ENCODE measurements around the gene AADACL3.
"Not testable (repeated sequence)": the region's sequence is repeated elsewhere in the genome, so short reads cannot be mapped to it uniquely, and the experiment has no call there.

Gene AADACL3

DNA sequence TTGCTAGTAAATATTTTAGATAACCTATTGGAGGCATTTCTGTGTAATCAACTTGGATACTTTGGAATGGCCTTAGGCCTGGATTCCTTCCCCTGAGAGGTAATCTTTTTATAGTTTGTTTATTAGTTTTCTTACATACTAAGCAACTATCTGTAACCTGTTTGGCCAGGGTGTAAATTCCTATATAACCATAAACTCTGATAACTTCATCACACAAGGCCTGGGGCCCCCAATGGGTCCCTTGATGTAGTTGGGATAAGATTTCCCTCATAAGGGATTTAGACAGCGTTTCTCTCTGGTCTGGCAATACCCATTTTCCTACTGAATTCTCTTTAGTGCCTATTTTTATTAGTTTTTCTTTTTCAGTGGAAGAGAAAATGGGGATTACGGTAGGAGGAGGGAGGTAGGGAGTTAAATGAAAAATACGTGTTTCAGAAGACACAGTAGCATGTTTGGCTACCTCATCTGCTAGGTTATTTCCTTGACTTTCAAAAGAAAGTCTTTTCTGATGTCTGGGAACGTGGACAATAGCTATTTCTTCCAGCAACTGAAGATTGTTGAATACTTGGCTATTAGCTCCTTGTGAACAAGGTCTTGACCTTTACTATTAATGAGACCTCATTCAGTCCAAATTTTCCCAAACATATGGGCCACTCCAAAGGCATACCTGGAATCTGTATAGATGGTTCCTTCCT, 7.4 kb upstream of the AADACL3 start:
- no peak for DNase-seq (ENCODE audit: insufficient read length, low spot score)
- FAIRE-seq = no peak
- TF ChIP-seq, protein P1, sequence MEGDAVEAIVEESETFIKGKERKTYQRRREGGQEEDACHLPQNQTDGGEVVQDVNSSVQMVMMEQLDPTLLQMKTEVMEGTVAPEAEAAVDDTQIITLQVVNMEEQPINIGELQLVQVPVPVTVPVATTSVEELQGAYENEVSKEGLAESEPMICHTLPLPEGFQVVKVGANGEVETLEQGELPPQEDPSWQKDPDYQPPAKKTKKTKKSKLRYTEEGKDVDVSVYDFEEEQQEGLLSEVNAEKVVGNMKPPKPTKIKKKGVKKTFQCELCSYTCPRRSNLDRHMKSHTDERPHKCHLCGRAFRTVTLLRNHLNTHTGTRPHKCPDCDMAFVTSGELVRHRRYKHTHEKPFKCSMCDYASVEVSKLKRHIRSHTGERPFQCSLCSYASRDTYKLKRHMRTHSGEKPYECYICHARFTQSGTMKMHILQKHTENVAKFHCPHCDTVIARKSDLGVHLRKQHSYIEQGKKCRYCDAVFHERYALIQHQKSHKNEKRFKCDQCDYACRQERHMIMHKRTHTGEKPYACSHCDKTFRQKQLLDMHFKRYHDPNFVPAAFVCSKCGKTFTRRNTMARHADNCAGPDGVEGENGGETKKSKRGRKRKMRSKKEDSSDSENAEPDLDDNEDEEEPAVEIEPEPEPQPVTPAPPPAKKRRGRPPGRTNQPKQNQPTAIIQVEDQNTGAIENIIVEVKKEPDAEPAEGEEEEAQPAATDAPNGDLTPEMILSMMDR (IDR thresholded peaks at IDR 0.05; ENCODE audit: insufficient read depth, missing control alignments) = no peak

DNA sequence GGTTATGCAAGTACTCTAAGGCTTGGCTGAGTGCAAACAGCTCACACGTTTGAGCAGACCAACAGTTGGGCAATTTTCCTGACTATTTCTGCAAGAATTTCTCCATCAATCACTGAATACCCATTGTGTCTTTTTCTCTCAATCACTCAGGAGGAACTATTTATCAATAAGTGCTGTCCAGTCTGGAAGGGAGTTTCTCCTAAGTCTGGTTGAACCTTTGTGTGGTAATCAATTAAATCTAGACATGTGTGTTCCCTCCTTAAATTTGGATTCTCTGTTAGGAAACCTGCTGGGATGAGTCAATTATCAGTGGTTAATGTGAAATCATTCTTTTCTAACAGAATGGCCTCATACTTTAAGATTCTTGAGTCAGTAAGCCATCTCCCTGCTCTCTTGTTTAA, 6.8 kb upstream of the AADACL3 start:
- no peak for DNase-seq (ENCODE audit: insufficient read length, low spot score)
- TF ChIP-seq, protein P1 (IDR thresholded peaks at IDR 0.05; ENCODE audit: insufficient read depth, missing control alignments) = no peak

DNA sequence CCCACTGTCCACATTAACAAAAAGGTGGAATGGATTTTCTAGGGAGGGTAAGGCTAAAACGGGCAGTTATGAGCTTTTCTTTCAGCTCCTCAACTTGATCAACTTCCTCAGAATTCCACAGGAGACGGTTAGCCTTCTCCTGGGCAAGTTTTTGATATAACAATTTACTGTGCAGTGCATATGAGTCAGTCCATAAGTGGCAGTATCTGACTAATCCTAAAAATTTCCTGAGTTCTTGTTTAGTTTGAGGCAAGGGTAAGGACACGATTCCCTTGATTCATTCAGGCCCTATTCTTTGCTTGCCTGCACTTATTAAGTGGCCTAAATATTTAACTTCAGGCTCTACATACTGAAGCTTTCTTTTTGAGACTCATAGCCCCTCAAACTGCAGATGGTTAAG, 6.2 kb upstream of the AADACL3 start:
- TF ChIP-seq, protein P1 (IDR thresholded peaks at IDR 0.05; ENCODE audit: insufficient read depth, missing control alignments) = no peak
- FAIRE-seq (no peak), DNase-seq (ENCODE audit: insufficient read length, low spot score) (no peak)

More for the DNA sequence above, 6.8 kb upstream of the AADACL3 start:
- no peak for FAIRE-seq

DNA sequence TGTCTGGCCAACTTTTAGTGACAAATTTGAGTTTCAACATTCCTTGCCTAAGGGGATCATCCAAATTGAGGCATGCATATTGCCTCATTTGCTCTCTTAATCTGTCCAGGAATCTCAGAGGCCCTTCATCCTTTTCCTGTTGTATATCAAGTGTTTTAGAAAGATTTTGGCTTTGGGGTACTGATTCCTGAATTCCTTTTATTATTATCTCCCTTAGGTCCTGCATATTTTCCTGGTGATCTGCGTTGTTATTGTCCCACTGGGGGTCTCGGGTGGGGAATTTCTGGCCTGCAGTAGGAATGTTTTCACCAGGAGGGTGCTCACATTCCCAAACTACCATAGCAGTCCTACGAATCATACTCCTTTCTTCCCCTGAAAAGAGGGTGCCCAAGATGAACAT, 4.4 kb upstream of the AADACL3 start:
- TF ChIP-seq, protein P1 (IDR thresholded peaks at IDR 0.05; ENCODE audit: insufficient read depth, missing control alignments) = no peak
- FAIRE-seq = no peak
- no peak for DNase-seq (ENCODE audit: insufficient read length, low spot score)

DNA sequence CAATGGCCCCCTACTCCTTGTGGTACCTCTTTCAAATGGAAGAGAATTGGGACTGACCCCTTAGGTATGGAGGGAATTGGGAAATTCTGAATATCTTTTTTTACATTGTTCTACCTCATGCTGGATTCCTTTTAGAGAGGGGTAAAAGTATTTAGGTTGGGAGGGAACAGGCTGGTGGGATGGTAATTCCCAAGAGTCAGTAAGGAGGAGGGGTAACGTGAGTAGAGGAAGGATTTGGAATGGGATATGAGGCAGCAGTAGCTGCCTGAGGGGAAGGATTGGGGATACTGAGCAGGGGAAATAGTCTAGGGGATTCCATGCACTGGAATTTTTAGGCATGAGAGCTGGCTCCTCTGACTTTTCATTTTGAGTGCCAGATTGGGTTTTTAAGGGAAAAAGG, 3.8 kb upstream of the AADACL3 start:
- DNase-seq (ENCODE audit: insufficient read length, low spot score) (no peak), FAIRE-seq (no peak)
- TF ChIP-seq, protein P1 (IDR thresholded peaks at IDR 0.05; ENCODE audit: insufficient read depth, missing control alignments) = no peak

DNA sequence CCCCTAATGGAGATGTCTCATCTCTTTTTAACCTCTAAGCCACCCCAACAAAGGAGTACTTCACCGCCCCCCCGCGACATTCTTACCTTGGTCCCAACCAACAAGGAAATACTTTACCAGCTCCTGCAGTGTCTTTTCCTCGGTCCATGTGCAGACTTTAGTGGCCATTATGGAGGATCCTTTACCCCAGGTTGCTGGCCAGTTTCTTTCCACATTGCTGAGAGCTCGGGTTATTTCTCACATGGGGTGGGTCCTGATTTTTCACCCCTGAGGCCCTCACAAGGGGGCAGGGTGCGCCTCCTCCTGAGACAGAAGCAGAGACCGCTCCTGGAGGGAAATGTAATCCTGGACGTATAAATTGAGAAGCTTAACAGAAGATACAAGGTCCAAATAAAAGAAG, 3.0 kb upstream of the AADACL3 start:
- TF ChIP-seq, protein P1 (IDR thresholded peaks at IDR 0.05; ENCODE audit: insufficient read depth, missing control alignments) = no peak
- DNase-seq (ENCODE audit: insufficient read length, low spot score) (no peak), FAIRE-seq (no peak)

DNA sequence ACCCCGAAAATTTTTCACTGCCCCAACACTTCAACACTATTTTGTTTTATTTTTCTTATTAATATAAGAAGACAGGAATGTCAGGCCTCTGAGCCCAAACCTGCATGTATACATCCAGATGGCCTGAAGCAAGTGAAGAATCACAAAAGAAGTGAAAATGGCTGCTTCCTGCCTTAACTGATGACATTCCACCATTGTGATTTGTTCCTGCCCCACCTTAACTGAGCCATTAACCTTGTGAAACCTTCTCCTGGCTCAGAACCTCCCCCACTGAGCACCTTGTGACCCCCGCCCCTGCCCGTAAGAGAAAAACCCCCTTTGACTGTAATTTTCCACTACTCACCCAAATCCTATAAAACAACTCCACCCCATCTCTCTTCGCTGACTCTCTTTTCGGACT, 2.3 kb upstream of the AADACL3 start:
- not testable (repeated sequence) for DNase-seq (ENCODE audit: insufficient read length, low spot score); FAIRE-seq
